ENCODE data around the gene TBCE. TPM values are rescaled to one million over a fixed set of nuclear protein-coding genes. Genes with fewer than 3 reads are reported as not detected.
"Not testable (repeated sequence)": the region's sequence is repeated elsewhere in the genome, so short reads cannot be mapped to it uniquely, and the experiment has no call there.

The TBCE gene
- total RNA-seq, 4 donors from 2014 or later: 11.2 to 18.6 (median 14.6) TPM

DNA sequence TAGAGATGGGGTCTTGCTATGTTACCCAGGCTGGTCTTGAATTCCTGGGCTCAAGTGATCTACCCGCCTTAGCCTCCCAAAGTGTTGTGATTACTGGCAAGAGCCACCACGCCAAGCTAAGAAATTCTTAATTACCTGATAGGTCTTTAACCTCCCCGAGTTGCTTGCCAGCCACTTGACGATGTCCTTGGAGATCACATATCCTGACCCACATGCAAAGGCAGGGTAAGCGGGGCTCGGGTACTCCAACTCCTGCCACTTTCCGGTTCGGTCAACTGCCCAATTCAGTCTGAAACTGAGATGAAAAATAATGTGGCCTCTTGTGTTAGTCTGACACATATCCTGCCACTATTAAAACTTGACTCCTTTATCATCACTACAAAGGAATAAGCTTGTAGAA is 86.8 kb downstream of the TBCE start:
- Histone ChIP-seq H3K4me1 (no peaks in the 10 kb centered on the region), H3K36me3 (peaks cover 0 to 81% (median 26%) of the 10 kb centered on the region in 3 donors), H3K9me3 (no peaks in the 10 kb centered on the region), H3K27ac (no peak overlapping the region), H3K4me3 (no peak overlapping the region), H3K27me3 (no peaks in the 10 kb centered on the region)
- TF ChIP-seq POLR2A (IDR thresholded peaks at IDR 0.05): no peak
- TF ChIP-seq, protein P1, sequence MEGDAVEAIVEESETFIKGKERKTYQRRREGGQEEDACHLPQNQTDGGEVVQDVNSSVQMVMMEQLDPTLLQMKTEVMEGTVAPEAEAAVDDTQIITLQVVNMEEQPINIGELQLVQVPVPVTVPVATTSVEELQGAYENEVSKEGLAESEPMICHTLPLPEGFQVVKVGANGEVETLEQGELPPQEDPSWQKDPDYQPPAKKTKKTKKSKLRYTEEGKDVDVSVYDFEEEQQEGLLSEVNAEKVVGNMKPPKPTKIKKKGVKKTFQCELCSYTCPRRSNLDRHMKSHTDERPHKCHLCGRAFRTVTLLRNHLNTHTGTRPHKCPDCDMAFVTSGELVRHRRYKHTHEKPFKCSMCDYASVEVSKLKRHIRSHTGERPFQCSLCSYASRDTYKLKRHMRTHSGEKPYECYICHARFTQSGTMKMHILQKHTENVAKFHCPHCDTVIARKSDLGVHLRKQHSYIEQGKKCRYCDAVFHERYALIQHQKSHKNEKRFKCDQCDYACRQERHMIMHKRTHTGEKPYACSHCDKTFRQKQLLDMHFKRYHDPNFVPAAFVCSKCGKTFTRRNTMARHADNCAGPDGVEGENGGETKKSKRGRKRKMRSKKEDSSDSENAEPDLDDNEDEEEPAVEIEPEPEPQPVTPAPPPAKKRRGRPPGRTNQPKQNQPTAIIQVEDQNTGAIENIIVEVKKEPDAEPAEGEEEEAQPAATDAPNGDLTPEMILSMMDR (IDR thresholded peaks at IDR 0.05): no peak
- WGBS, 2 donors: 97% methylated on average over 8 of the region's 8 CpGs
- DNase-seq: no peak
- intact Hi-C loops (cut with DNase I): no loop called here

GRCh38 chr1:235455097-235455496 is 87.9 kb downstream of the TBCE start:
- 76 to 81% methylated on average over 2 of the region's 2 CpGs for WGBS, 2 donors
- no peak overlapping the region for H3K27ac ChIP-seq
- intact Hi-C loops (cut with DNase I): no loop called here
- no peaks in the 10 kb centered on the region for H3K27me3 ChIP-seq
- no peak overlapping the region for H3K4me3 ChIP-seq
- TF ChIP-seq, protein P1 (IDR thresholded peaks at IDR 0.05): no peak
- no peak for TF ChIP-seq POLR2A (IDR thresholded peaks at IDR 0.05)
- DNase-seq: no peak
- peaks cover 0 to 71% (median 18%) of the 10 kb centered on the region in 3 donors for H3K36me3 ChIP-seq
- H3K9me3 ChIP-seq: no peaks in the 10 kb centered on the region
- no peaks in the 10 kb centered on the region for H3K4me1 ChIP-seq

- no peak for DNase-seq
- no peak overlapping the region for H3K27ac ChIP-seq
- H3K27me3 ChIP-seq: no peaks in the 10 kb centered on the region
- 63 to 76% methylated on average over 4 of the region's 4 CpGs for WGBS, 2 donors
- H3K9me3 ChIP-seq: no peaks in the 10 kb centered on the region
- peaks cover 0 to 69% (median 11%) of the 10 kb centered on the region in 3 donors for H3K36me3 ChIP-seq
- no peak overlapping the region for H3K4me3 ChIP-seq
- no peak for TF ChIP-seq POLR2A (IDR thresholded peaks at IDR 0.05)
- TF ChIP-seq, protein P1 (IDR thresholded peaks at IDR 0.05): no peak
- intact Hi-C loops (cut with DNase I): no loop called here
- no peaks in the 10 kb centered on the region for H3K4me1 ChIP-seq
Observed at GRCh38 chr1:235455823-235456222, 88.6 kb downstream of the TBCE start.

DNA sequence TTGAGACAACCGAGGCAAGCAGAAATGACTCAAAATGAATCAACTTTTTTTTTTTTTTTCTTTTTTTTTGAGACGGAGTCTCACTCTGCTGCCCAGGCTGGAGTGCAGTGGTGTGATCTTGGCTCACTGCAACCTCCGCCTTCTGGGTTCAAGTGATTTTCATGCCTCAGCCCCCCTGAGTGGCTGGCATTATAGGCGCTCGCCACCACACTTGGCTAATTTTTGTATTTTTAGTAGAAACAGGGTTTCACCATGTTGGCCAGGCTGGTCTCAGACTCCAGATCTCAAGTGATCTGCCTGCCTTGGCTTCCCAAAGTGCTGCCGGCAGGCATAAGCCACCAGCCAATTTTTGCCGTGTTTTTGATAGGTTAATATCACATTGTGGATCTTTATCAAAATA is 90.6 kb downstream of the TBCE start:
- H3K36me3 ChIP-seq: peaks cover 0 to 63% (median 8%) of the 10 kb centered on the region in 3 donors
- H3K9me3 ChIP-seq; H3K27me3 ChIP-seq; H3K4me1 ChIP-seq; intact Hi-C loops (cut with DNase I); H3K27ac ChIP-seq; H3K4me3 ChIP-seq; DNase-seq: not testable (repeated sequence)
- WGBS, 2 donors: 90 to 93% methylated on average over 7 of the region's 7 CpGs

DNA sequence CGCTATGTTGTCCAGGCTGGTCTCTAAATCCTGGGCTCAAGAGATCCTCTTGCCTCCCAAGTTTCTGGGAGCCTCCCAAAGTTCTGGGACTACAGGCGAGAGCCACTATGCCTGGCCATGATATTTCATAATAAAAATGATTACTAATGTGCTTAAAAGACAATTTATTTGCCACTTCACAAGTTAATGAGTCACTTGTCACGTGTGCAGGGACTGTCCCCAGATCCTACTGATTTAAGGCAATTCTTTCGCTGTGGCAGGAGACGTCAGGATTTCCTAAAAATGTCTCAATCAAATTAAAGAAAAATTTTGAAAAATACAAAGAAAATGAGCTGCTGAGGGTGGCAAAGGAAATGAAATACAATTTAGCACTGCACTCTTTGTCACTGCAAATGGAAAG is 93.5 kb downstream of the TBCE start:
- WGBS, 2 donors: 71 to 74% methylated on average over 5 of the region's 5 CpGs
- intact Hi-C loops (cut with DNase I): no loop called here

More for the DNA sequence above, 93.5 kb downstream of the TBCE start:
- DNase-seq: no peak
- Histone ChIP-seq H3K4me3 (no peak overlapping the region), H3K27ac (no peak overlapping the region), H3K4me1 (no peaks in the 10 kb centered on the region), H3K9me3 (no peaks in the 10 kb centered on the region), H3K36me3 (peaks cover 0 to 60% (median 0%) of the 10 kb centered on the region in 3 donors), H3K27me3 (no peaks in the 10 kb centered on the region)
- TF ChIP-seq POLR2A (IDR thresholded peaks at IDR 0.05): no peak
- TF ChIP-seq, protein P1 (IDR thresholded peaks at IDR 0.05): no peak
